Tibial nerve (tissue), 4 donors: Measurements from ENCODE around the gene INPP5B. TPM values are rescaled to one million over a fixed set of nuclear protein-coding genes. Genes with fewer than 3 reads are reported as not detected.
A peak's percentile ranks its signal among the peaks of the same experiment; 100 is the strongest.

Experiments
- DNase-seq, 2 donors: peaks; one replicate each; pipeline ENCODE4 v3.0.0-alpha.2; 2019; ENCODE audit warnings: low spot score in 2 of 2
- H3K27ac ChIP-seq, 4 donors: fragments of 200-600 bp; sonication (generic) in 3 of 4; one replicate each; pipeline ENCODE4 v1.5.1; 2017 to 2019; ENCODE audit warnings: mild to moderate bottlenecking in 1 of 4
- H3K27me3 ChIP-seq, 2 donors: fragments of 200-600 bp; sonication (generic) in 1 of 2; one replicate each; pipeline versions ENCODE4 v1.5.1 to v1.6.0; 2017 to 2019
- H3K36me3 ChIP-seq, 3 donors: fragments of 200-600 bp; sonication (generic); one replicate each; pipeline ENCODE4 v1.5.1; 2018 to 2019
- H3K4me1 ChIP-seq, 4 donors: fragments of 200-600 bp; sonication (generic) in 3 of 4; one replicate each; pipeline ENCODE4 v1.5.1; 2017 to 2019
- H3K4me3 ChIP-seq, 4 donors: fragments of 200-600 bp; sonication (generic) in 3 of 4; one replicate each; pipeline ENCODE4 v1.5.1; 2017 to 2019; ENCODE audit warnings: mild to moderate bottlenecking in 1 of 4, moderate library complexity in 1 of 4
- H3K9me3 ChIP-seq, 4 donors: fragments of 200-600 bp; sonication (generic) in 3 of 4; one replicate each; pipeline ENCODE4 v1.5.1; 2017 to 2019
- CTCF ChIP-seq, 5 experiments: fragments of 200-600 bp in 3 of 5; fragments of 450-650 bp in 2 of 5; sonication (generic) in 3 of 5; IDR thresholded peaks; one replicate each; pipeline ENCODE4 v1.5.1; 2016 to 2019; ENCODE audit warnings: antibody characterized with exemption in 5 of 5, mild to moderate bottlenecking in 3 of 5, moderate library complexity in 2 of 5
- EP300 ChIP-seq, 2 donors: sonication (generic); formaldehyde crosslinking; IDR thresholded peaks; one replicate each; pipeline ENCODE4 v1.6.1; 2017; ENCODE audit warnings: antibody characterized with exemption in 2 of 2, mild to moderate bottlenecking in 1 of 2
- POLR2A ChIP-seq, 2 donors: fragments of 450-650 bp; IDR thresholded peaks; one replicate each; pipeline ENCODE4 v1.6.1; 2017; ENCODE audit warnings: antibody characterized with exemption in 2 of 2, mild to moderate bottlenecking in 2 of 2, moderate library complexity in 2 of 2
- WGBS, 2 donors: methylation state at CpG; one replicate each; pipeline ENCODE4 v1.1.5; 2018; 5-methylcytosine and 5-hydroxymethylcytosine counted together
- total RNA-seq, 4 donors: library from RNA; depleted of rRNA; stranded (reverse); fragments of >200 nt; gene quantifications; one replicate each; pipeline ENCODE4 v1.1.0, GENCODE V29; 2016

INPP5B gene
- total RNA-seq, 4 donors from 2014 or later: 39.1 to 52.5 (median 49.0) TPM

- Histone ChIP-seq H3K36me3 (peaks cover 0 to 41% (median 0%) of the 10 kb centered on the region in 3 donors), H3K4me1 (peaks cover 0 to 94% (median 17%) of the 10 kb centered on the region in 4 donors)
- DNase-seq: no peak
These were observed 93.7 kb downstream of the INPP5B start for GRCh38 chr1:37853157-37853556.

GRCh38 chr1:37851782-37852210 lies 95.1 kb downstream of the INPP5B start:
- H3K4me1 ChIP-seq: peaks cover 0 to 90% (median 14%) of the 10 kb centered on the region in 4 donors
- no peaks in the 10 kb centered on the region for H3K9me3 ChIP-seq
- H3K36me3 ChIP-seq: peaks cover 0 to 39% (median 0%) of the 10 kb centered on the region in 3 donors
- no peak for DNase-seq
- 75 to 76% methylated on average over 2 of the region's 2 CpGs for WGBS, 2 donors
- H3K4me3 ChIP-seq: no peak overlapping the region
- TF ChIP-seq POLR2A (IDR thresholded peaks at IDR 0.05): no peak
- TF ChIP-seq CTCF (IDR thresholded peaks at IDR 0.05): no peak
- H3K27me3 ChIP-seq: no peaks in the 10 kb centered on the region
- no peak overlapping the region for H3K27ac ChIP-seq

More at GRCh38 chr1:37853157-37853556, 93.7 kb downstream of the INPP5B start:
- no peaks in the 10 kb centered on the region for H3K9me3 ChIP-seq
- no peak overlapping the region for H3K4me3 ChIP-seq
- TF ChIP-seq CTCF (IDR thresholded peaks at IDR 0.05): no peak
- no peak overlapping the region for H3K27ac ChIP-seq
- H3K27me3 ChIP-seq: no peaks in the 10 kb centered on the region

GRCh38 chr1:37851262-37851661 lies 95.6 kb downstream of the INPP5B start:
- no peak for DNase-seq
- Histone ChIP-seq H3K27me3 (no peaks in the 10 kb centered on the region), H3K4me1 (peaks cover 0 to 90% (median 13%) of the 10 kb centered on the region in 4 donors), H3K27ac (no peak overlapping the region), H3K4me3 (no peak overlapping the region), H3K36me3 (peaks cover 0 to 34% (median 0%) of the 10 kb centered on the region in 3 donors), H3K9me3 (no peaks in the 10 kb centered on the region)
- no peak for TF ChIP-seq EP300 (IDR thresholded peaks at IDR 0.05)
- TF ChIP-seq POLR2A (IDR thresholded peaks at IDR 0.05): no peak
- no peak for TF ChIP-seq CTCF (IDR thresholded peaks at IDR 0.05)

GRCh38 chr1:37850352-37850955 lies 96.4 kb downstream of the INPP5B start:
- Histone ChIP-seq H3K4me1 (peaks cover 0 to 82% (median 12%) of the 10 kb centered on the region in 4 donors), H3K27me3 (no peaks in the 10 kb centered on the region), H3K27ac (peak overlapping the region in 1 of 4 donors; percentile 2), H3K36me3 (peaks cover 0 to 29% (median 0%) of the 10 kb centered on the region in 3 donors), H3K4me3 (no peak overlapping the region), H3K9me3 (no peaks in the 10 kb centered on the region)
- WGBS, 2 donors: 84 to 87% methylated on average over 6 of the region's 6 CpGs
- no peak for TF ChIP-seq POLR2A (IDR thresholded peaks at IDR 0.05)
- no peak for TF ChIP-seq EP300 (IDR thresholded peaks at IDR 0.05)
- no peak for TF ChIP-seq CTCF (IDR thresholded peaks at IDR 0.05)
- DNase-seq: no peak

- WGBS, 2 donors: 93% methylated on average over 3 of the region's 3 CpGs
- H3K4me1 ChIP-seq: peaks cover 0 to 80% (median 10%) of the 10 kb centered on the region in 4 donors
These were observed 97.4 kb downstream of the INPP5B start for GRCh38 chr1:37849480-37849879.

More at GRCh38 chr1:37849480-37849879, 97.4 kb downstream of the INPP5B start:
- peaks cover 0 to 19% (median 0%) of the 10 kb centered on the region in 3 donors for H3K36me3 ChIP-seq
- no peak overlapping the region for H3K4me3 ChIP-seq
- no peaks in the 10 kb centered on the region for H3K27me3 ChIP-seq
- no peak overlapping the region for H3K27ac ChIP-seq
- no peak for DNase-seq
- no peaks in the 10 kb centered on the region for H3K9me3 ChIP-seq
- TF ChIP-seq EP300 (IDR thresholded peaks at IDR 0.05) (no peak), CTCF (IDR thresholded peaks at IDR 0.05) (no peak), POLR2A (IDR thresholded peaks at IDR 0.05) (no peak)
